NCI-H345 treated with DMSO at 0.1 percent for 48 hours (cell line): ENCODE results near the gene YIF1A.
"Not testable (repeated sequence)": the region's sequence is repeated elsewhere in the genome, so short reads cannot be mapped to it uniquely, and the experiment has no call there.

Experiments used
- DNase-seq: peaks from one replicate; lab custom pipeline; 2025; ENCODE audit not compliant: unreplicated experiment; lab: John Stamatoyannopoulos, UW

Gene YIF1A

DNA sequence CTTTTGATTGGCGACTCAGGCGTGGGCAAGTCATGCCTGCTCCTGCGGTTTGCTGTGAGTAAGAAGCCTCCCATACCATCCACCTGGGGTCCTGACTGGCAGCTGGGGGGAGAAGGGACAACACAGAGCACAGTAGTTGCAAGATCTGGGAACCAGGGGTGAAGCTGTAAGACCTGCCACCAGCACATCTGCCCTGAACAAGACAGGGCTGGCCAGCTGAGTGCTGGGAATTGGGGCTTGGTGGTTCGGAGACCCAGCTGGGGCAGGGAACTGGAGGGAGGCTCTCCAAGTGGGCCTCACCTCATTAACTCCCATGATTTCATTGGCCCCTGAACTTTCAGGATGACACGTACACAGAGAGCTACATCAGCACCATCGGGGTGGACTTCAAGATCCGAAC lies 17.1 kb downstream of the YIF1A start:
- no peak for DNase-seq

GRCh38 chr11:66268952-66269905 lies 19.7 kb downstream of the YIF1A start:
- no peak for DNase-seq

GRCh38 chr11:66268244-66268951 lies 20.5 kb downstream of the YIF1A start, which contains the start of gene RAB1B:
Gene RAB1B (plus strand): TSS chr11:66268639. CDS start chr11:66268680, 41 bp downstream.
- DNase-seq, result peak; percentile 97

DNA sequence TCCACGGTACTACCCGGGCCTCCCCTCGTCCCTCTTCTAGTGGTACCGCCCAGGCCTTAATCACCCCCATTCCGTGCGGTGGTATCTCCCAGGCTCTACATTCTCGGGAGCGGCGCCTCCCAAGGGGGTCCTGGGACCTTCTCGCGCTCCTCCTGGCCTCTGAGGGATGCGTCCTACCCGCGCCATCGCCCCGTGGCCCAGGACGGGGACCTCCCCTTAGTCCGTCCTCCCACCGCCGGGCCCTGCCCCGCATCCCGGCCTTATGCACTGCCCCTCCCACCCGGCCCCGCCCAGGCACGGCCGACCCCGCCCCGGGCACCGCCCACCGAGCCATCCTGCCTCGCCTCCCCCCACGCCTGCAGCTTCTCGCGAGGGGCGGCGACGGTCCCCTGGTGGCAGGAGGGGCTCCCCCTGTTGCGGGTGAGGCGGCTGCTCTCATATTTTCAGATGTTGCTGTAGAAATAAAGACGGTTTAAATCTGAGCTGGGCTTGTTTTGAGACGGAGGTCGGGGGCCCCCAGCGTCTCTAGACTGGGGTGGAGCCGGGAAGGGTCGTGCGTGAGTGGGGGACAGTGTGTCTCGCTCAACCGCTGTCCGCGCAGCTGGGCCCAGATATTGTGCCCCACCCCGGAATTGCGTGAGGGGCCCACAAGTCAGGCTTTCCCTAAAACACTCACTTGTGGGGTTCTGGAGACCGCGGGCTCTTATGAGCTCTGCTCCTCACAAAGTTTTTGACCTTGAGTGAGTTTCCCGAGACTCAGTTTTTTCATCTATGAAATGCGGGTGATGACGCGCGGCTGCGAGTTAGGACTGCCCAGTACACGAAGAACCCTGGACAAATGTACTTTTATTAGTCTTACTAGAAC lies 21.3 kb downstream of the YIF1A start:
- peak; percentile 42 for DNase-seq

DNA sequence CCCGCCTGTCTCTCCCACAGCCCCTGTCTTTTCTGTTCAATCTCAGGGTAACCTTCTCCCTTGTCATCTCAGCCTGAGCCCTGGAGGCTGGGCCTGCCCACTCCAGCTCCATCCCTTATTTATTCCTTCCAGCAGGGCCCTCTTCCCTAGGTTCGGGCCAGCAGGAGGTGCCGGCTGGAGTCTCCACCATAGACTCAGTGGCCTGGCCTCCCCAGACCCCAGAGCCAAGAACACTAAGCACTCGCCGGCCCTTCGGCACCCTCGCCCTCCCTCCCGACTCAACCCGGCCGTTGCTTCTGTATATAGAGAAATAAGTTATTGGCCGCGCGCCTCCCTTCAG lies 21.9 kb downstream of the YIF1A start:
- DNase-seq, result no peak

DNA sequence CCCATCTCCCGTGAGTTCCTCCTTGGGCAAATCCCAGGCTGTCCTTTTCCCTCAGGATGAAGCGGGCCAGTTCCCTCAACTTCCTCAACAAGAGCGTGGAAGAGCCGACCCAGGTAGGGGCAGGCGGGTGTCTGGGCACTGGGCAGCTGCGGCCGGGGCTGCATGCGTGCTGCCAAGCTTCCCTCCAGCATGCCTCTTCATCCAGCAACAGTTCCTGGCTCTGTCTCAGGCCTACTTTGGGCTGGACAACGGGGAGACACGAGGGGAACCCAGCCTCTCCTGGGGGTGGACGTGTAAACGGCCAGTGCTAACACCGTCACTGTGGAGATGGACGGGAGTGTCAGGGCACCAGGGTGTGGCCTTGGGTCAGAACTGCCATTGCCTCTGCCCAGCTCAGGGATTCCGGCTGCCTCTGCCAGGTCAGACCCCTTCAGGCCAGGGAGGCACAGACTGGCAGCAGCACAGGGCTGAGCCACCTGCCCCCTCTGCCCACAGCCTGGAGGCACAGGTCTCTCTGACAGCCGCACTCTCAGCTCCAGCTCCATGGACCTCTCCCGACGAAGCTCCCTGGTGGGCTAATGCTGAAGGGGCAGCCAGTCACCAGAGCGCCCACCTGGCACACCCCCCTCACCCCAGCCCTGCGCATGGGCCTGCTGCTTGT lies 22.4 kb downstream of the YIF1A start:
- no peak for DNase-seq

- no peak for DNase-seq
These were observed 23.2 kb downstream of the YIF1A start for GRCh38 chr11:66265531-66266377.

GRCh38 chr11:66264914-66265313 lies 24.0 kb downstream of the YIF1A start:
- DNase-seq, result no peak

- no peak for DNase-seq
These were observed 24.6 kb downstream of the YIF1A start for GRCh38 chr11:66264383-66264782.

- DNase-seq, result no peak
These were observed 25.2 kb downstream of the YIF1A start for GRCh38 chr11:66263785-66264184.

DNA sequence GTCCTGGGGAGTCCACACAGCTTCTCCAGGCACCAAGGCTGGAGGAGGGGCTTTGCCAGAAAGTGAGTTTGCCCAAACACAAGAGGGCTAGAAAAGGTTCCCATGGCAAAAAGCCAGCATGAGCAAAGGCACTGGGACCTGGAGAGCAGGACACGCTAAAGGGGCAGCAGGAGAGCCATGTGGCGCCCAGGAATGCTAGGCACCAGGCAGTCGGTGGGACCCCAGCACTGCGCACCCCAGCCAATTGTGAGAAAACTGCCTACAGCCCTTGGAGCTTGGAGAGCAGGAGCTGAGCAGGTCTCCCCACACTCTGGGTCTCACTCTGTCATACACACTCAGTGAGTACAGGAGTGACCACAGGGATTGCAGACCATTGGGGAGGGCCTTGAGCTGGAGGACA lies 25.7 kb downstream of the YIF1A start:
- no peak for DNase-seq

DNA sequence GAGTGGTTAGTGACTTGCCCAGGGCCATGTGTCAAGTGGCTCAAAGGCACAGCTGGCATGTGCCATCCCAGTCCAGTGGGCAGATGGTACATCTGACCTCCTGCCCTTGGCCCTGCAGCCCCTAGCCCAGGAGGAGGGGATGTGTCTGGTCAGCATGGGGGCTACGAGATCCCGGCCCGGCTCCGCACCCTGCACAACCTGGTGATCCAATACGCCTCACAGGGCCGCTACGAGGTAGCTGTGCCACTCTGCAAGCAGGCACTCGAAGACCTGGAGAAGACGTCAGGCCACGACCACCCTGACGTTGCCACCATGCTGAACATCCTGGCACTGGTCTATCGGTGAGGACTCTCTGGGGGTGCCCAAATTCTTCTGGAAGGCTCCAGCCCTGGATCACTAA lies 26.2 kb downstream of the YIF1A start:
- DNase-seq, result no peak

DNA sequence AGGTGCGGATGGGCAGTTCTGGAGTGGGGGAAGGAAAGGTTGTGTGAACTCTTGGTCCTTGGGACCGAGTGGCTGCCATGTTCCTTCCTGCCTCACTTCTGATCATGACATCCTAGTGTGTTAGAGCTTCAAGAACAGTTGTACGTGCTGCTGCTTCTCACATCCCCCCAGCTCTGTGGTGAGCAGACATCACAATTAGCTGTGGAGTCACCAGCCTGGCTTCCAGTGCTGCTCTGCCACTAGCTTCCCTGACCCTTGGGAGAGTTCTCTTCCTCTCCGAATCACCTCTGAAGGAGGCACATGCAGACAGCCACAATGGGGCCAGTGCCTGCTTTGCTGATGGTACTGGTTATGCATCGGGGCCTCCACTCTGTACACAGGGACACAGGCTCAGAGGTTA lies 26.8 kb downstream of the YIF1A start:
- no peak for DNase-seq

- no peak for DNase-seq
These were observed 27.4 kb downstream of the YIF1A start for GRCh38 chr11:66261578-66261977.

DNA sequence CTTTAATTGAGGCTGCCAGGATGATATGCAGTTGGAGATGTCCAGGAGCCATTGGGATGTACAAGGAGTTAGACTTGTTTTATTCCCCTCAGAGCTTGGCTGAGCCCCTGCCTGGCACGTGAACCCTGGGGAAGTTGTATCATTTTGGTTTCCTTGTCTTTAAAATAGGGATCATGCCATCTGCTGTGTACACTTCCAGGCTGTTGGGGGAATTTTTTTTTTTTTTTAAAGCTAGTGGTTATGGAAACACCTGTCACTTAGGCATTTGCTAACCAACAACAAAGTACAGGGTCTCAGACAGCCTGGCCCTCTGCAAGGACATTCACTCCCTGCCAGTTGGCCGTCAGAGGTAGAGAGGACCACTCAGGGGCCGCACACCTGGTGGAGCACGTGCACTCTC lies 29.0 kb downstream of the YIF1A start:
- DNase-seq, result no peak

DNA sequence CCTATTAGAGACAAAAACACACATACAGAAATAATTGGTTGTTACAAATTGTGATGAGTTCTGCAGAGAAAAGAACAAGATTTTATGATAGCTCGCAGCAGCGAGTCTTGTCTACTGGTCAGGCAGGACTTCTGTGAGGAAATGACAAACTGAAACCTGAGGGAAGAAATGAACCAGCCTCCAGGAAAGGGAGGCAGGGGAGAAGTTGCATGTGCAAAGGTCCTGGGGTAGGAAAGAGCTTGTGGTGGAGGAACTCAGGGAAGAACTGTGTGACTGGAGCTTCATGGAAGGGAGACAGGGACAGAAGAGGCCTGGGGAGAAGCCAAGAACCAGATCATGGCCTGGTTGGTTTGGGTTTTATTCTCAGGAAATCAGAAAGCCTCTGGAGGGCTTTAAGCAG lies 29.7 kb downstream of the YIF1A start:
- DNase-seq, result no peak

GRCh38 chr11:66258473-66258893 lies 30.5 kb downstream of the YIF1A start:
- no peak for DNase-seq

GRCh38 chr11:66253081-66253480 lies 35.9 kb downstream of the YIF1A start:
- DNase-seq, result not testable (repeated sequence)

- no peak for DNase-seq
These were observed 37.1 kb downstream of the YIF1A start for GRCh38 chr11:66251809-66252208.

- DNase-seq, result no peak
These were observed 40.0 kb downstream of the YIF1A start for GRCh38 chr11:66248903-66249302.
